Measurements from ENCODE around the gene PPCDC.

The PPCDC gene, protein sequence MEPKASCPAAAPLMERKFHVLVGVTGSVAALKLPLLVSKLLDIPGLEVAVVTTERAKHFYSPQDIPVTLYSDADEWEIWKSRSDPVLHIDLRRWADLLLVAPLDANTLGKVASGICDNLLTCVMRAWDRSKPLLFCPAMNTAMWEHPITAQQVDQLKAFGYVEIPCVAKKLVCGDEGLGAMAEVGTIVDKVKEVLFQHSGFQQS

DNA sequence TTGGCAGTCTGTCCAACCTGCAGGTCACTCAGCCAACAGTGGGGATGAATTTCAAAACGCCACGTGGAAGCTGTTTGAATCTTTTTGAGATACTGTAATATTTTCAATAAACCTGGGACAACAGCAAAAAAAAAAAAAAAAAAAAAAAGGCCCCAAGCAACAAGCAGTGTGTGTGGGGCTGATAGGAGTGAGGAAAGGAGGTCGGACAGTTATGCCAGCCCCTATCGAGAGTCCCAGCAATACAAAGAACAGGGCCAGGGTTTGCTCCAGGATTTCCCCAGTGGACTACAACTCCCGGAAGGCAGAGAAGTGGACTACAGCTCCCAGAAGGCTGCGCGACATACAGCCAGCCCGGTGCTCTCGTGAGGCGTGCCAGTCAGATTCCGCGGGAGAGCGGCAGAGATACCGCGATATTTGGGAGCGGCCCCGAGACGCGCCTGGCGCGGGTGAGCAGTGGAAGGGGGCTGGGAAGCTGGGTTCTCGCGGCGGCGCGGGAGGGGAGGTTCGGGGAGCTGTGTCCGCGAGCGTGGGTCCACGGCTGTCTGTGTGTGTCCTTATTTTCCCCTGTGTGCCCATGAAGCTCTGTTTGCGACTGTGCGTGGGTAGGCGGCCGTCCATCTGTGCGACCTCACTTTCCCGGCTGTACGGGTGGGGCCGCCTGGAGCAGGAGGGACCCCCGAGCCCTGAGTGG, at the start of gene PPCDC:
TSS of gene PPCDC (plus strand) at position 410 of the 691 bp plus-strand sequence. CDS start 4,729 bp downstream, outside the sequence.
- DNase-seq (ENCODE audit: low read depth) = peak; percentile 93

DNA sequence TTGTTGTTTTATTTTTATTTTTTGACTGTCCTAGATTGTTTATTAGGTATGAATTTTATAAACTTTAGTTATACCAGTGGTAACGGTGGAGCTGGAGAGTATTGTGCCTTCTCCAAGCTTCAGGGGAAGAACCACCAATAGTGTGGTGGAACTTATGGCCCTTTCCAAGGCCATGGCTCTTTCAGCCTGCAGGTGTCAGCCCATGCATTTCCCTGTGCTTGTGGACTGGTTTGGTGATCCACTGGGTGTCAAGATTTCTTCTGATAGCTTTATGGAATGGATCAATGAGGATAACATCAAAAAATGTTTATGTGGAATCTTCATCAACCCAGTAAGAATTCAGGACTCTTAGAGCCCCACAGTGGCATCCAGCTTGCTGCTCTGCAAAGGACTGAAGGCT, 47.2 kb upstream of the PPCDC start:
- no peak for DNase-seq (ENCODE audit: low read depth)

DNA sequence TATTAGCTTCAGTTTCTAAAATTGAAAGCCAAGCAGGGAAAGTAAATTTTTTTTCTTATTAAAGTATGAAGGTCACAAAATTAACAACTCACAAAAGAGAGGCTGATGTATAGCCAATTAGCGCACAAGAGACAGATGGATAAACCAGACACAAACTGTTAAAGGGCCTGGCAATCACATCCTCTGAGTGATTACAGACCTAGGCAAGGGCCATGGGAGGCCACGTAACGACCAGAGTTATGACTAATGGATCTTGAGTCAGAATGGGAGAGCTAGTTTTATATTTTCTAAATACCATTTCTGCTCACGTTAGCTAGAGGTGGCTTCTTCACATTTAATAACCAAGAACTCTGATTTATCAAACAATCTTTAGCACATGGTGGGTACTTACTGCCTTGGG, 45.8 kb upstream of the PPCDC start:
- DNase-seq (ENCODE audit: low read depth) = no peak

DNA sequence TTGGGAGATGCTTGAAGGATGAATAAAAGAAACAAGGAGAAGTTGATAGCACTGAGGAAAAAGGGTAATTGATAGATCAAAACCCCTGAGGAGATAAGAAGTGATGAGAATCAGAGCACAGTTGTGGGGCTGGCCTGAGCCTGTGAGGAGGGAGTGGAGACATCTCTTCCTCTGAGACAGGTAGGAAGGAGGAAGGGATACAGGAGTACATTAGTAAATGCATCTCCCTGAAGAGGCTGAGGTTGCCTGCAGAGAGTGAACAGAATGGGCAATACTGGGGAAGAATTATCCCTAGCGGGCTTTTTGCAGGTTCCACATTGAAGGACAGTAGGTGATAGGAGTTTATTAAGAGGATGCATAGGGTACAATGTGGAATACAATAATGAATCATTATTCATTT, 45.3 kb upstream of the PPCDC start:
- no peak for DNase-seq (ENCODE audit: low read depth)

DNA sequence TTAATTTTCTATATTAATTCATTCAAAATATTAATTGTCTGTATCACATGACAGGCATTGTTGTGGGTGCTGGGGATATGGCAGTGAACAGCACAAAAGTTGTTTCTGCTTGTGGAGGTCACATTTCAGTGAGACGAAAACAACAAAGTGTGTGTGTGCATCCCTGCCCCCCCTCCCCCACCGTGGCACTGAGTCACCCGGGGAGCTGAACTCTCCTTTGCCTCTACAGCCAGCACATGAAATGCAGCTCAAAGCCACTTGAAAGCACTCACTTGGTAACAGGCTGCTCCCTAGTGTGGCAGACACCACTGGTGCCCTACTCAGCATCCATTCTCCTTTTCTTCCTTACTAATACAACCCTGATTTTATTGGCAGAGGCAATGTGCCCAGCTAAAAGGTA, 44.9 kb upstream of the PPCDC start:
- DNase-seq (ENCODE audit: low read depth) = peak; percentile 50

DNA sequence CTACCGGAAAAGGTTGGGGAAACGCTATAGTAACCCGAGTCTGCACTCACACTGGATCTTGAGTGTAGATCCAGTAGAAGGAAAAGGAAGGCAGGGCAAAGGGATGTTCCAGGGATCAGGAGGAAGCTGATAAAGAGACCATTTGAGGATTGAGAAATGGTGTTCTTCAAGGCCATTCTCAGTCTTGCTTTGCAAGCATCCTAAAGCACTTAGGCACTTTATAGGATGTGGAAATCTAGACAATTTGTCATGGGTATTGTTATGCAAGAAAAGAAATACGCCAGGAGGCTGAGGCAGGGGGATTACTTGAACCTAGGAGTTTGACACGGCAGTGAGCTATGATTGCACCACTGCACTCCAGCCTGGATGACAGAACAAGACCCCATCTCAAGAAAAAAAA, 41.2 kb upstream of the PPCDC start:
- DNase-seq (ENCODE audit: low read depth) = no peak

DNA sequence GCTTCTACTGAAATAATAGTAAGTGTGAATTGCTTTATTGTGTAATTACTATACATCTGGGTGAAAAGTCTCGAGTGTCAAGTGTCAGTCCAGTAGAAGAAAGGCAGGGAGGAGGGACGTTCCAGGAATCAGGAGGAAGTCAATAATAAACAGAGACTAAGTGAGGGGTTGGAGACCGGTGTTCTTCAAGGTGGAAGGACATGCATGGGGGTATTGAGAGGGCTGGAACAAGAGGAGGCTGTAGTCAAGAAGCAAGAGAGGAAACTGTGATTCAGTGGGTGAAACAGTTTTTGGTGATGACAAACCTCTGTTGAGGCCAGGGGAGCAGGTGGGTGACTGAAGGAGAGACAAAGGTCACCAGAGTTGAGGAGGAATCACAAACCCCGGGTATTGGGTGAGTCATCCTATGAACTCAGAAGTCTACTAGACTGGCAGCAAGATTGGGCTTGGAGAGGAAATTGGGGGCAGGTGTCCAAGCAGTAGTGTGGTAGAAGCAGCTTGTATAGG, 39.6 kb upstream of the PPCDC start:
- DNase-seq (ENCODE audit: low read depth) = peak; percentile 47

DNA sequence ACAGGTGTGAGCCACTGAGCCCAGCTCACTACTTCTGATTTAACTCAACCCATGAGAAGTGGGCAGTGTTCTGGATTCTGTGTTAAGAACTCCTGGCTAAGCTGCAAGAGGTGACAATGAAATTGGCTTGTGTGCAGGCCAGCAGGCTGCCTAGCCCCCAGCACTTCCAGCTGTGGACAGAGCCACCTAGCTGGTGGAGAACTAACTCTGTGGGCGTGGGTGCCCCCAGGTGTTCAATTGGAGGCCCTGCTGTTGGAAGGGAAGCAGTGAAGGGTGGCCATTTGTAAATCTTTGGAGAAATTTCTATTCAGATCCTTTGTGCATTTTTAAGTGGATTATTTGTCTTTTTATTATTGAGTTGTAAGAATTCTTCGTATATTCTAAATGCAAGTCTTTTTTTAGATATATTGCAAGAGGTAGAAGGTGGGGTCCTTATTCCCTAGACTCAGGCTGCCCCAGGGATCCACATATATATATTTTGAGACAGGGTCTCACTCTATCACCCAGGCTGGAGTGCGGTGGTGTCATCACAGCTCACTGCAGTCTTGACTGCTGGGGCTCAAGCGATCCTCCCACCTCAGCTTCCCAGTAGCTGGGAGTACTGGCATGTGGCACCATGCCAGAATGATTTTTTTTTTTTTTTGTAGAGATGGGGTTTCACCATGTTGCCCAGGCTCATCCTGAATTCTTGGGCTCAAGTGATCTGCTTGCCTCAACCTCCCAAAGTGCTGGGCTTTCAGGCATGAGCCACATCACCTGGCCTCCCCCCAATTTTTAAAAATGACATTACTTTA, 35.2 kb upstream of the PPCDC start:
- DNase-seq (ENCODE audit: low read depth) = peak; percentile 34

DNA sequence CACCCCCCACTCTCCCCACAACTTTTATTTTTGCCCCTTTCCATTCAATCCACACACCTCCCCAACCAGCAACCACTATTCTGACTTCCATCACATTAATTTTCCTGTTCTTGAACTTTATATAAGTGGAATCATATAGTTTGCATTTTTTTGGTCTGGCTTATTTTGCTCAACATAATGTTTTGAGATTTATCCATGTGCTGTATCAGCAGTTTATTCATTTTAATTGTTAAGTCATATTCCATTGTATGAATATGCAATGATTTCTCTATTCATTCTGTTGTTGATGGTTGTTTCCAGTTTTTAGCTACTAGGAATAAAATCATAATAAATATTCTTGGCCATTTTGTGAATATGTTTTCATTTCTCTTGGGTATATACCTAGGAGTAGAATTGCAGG, 33.9 kb upstream of the PPCDC start:
- DNase-seq (ENCODE audit: low read depth) = no peak

DNA sequence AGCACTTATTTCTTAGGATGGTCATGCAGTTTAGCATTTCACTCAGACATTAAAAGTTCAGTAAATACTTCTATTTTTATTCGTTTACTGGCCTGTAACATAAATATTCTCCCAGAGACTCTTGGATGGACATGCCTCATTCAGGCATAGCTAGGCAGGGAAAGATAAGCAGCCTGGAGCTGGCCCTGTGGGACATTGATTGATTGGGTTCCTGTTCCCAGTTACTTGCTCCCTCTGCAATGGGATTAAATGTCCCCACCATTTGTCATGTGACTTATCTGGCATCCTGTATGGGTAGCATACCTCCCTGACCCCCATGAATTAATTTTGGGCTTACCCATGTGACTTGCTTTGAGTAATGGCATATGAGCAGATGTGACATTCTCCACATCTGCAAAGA, 30.8 kb upstream of the PPCDC start:
- DNase-seq (ENCODE audit: low read depth) = no peak

DNA sequence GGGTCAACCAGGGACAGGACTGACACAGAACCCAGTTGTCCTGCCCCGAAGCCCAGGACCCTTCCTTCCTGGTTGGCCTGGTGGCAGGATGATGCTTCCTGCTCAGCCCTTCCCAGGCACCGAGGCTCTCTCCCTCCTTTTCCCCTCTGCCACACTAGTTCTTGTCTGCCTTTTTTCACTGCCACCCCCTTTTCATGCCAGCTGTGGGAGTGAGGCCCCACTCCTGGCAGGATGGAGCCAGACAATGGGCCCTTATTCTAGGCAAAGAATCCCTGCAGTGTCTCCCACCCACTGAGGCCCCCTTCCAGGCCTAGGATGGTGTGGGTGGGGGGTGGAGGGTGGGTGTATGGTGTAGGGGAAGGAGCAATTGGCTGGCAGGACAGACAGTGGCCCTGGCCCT, 29.2 kb upstream of the PPCDC start:
- no peak for DNase-seq (ENCODE audit: low read depth)

DNA sequence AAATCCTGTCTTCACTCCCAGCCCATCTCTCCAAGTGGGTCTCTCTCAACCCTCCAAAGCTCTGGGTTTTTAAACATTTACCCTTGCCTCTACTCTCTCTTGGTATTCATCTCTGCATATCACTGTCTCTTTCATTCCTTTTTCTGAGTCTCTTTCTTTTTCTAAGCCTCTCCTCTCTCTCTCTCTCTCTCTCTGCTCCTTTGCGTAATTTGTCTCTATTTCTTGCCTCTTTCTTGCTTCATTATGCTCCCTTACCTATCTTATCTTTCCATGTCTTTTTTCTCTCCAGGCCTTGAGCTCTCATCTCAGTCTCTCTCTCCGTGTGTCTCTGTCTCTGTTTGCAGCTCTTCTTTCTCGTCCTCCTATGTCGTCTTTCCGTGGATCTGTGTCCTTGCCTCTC, 28.7 kb upstream of the PPCDC start:
- DNase-seq (ENCODE audit: low read depth) = no peak

DNA sequence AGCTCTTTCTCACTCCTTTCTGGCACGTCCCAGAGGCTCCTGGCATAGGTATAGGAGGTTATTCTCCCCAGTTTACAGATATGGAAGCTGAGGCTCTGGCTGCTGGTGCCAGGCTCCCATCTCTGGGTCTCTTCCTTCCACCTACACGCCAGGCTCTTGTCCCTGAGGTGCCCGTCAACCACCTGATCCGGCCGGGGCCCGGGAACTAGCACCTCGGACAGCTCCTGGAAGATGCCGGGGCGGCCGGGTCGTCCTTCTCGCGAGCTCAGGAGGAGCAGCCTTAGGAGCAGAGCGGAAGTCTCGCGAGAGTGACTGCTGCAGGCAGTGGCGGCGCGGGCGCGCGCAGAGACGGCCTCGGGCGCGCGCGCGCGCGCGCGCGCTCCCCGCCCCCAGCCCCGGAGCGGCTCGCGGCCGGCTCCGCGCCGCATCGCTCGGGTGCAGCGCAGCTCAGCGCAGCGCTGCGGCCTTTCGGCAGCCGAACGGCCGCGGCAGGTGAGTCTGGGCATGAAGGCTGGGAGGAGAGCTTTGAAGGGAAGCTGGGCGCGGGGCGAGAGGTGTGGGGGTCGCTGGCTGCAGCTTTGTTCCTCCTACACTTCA, 28.1 kb upstream of the PPCDC start, which contains the start of gene SCAMP5:
TSS of gene SCAMP5 (plus strand) at position 382 of the 597 bp plus-strand sequence. CDS start 16,277 bp downstream, outside the sequence.
- peak; percentile 88 for DNase-seq (ENCODE audit: low read depth)

DNA sequence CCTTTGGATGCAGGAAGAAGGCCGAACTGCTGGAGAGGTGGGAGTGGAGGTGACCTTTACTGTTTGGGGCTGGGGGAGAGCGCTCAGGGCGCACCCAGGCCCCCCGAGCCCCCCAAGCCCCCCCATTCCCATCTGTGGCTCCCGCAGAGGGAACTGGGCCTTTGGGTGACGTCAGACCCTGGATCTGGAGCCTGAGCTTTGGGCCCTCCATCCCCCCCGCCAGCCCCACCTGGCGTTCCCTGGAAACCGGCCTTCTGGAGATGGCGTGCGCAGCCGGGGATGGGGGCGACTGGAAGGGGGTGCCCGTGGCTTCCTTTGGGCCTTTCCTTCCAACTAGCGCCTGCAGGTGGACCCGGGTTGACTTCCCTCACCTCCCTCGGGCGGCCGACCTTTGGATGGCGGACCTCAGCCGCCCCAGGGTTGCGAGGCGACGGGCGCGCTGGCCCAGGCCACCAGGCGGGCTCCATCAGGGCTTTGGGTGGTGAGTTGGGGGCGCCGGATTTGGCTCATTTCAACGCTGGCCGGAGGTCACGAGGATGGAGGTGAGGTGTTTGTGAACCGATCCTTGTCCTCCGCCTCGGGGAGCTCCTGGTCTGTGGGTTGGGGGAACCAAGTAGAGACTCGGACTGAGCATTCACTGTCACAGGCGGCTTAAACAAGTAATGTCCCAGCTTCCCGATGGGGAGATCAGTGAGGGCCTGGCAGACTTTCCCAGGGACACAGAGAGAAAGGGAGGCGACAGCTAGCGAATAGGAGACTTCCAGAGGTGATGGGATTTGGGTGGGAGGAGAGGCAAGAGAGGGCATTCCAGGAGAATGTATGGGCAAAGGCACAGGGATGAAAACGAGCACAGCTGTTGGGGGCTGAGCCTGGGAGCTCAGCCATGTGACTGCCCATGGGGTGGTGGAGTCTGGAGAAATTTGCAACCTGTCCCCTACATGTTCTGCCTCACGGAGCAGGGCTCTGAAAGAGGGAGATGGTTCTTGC, 27.3 kb upstream of the PPCDC start:
- DNase-seq (ENCODE audit: low read depth) = no peak

DNA sequence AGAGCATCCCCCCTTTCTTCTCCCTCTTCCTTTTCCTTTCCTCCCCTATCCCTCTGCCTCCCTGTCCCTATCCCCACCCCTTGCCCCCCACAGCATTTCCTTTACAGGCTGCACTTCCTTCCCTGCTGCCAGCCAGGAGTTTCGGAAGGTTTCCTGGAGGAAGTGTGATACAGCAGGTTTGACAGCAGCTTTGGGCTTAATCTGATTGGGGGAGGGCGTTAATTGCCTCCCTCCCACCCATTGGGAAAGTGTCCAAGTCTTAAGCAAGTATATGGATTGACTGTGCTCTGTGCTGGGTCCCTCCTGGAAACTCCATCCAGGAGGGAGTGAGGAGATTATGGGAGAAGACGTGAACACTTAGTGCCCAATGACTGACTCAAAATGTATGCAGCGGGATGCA, 26.2 kb upstream of the PPCDC start:
- DNase-seq (ENCODE audit: low read depth) = no peak

DNA sequence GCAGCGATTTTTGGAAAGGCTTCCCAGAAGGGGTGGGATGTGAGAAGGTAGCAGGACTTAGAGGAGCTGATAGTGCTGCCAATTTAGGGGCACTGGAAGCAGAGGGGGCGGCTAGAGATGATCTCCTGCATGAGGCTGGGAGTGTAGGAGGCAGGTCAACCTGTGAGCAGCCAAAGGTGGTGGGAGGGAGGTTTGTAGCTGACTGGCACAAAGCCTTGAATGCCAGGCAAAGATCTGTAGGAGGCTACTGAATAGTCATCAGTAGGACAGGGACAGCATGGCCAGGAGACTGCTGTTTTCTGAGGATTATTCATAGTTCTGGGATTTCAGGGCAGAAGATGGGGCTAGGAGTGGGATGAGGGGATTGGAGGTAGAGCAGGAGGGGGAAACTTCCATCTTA, 25.8 kb upstream of the PPCDC start:
- no peak for DNase-seq (ENCODE audit: low read depth)

DNA sequence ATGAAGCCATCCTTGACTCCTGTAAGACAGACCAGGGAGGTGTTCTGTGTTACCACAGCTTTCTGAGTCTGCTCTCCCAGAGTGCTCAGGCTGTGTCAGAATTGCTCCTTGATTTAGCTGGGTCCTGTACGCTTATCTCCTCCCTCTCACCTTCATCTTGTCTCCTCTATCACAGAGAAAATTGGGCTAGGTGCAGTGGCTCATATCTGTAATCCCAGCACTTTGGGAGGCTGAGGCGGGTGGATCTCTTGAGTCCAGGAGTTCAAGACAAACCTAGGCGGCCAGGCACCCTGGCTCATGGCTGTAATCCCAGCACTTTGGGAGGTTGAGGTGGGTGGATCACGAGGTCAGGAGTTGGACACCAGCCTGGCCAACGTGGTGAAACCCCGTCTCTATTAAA, 22.1 kb upstream of the PPCDC start:
- DNase-seq (ENCODE audit: low read depth) = no peak

DNA sequence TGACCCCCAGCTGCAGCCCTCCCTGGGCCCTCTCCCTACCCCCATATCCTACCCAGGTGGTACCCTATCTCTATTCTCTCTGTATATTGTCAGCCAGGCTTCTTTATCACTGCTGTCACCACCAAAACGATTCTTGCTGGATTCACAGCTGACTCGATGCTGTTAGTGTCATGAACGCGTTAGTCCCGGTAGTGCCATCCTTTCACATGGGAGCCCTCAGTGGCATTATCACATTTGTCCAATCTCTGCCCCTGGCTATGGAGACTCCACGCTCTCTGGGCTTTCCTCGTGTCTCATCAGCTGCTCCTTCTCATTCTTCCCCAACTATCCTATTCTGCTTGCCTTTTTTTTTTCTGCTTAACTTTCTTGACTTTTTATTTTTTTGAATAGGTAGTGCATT, 21.0 kb upstream of the PPCDC start:
- DNase-seq (ENCODE audit: low read depth) = no peak

DNA sequence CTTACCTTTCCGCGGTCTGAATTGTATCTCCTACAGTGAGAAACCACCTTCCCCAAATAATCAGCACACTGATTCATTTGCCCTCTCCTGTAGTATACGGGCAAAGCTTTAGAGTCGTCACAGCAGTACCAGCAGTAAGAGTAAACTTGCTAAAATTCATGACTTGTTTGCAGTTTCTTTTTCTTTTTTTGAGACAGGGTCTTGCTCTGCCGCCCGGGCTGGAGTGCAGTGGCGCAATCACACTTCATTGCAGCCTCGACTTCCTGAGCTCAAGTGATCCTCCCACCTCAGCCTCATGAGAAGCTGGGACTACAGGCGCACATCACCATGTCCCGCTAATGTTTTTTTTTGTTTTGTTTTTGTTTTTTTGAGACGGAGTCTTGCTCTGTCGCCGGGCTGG, 16.2 kb upstream of the PPCDC start:
- no peak for DNase-seq (ENCODE audit: low read depth)

DNA sequence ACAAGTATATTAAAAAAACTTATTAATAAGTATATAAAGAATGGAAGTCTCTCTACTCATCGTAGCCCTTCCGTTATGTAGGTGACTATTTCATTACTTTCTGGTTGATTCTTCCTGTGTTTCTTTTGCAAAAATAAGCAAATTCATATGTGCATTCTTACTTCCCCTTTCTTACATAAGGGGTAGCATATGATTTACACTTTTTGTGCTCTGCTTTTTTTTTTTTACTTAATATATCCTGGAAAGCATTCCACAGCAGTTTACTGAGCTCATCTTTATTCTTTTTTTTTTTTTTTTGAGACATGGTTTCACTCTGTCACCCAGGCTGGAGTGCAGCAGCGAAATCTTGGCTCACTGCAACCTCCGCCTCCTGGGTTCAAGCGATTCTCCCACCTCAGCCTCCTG, 15.2 kb upstream of the PPCDC start:
- no peak for DNase-seq (ENCODE audit: low read depth)

DNA sequence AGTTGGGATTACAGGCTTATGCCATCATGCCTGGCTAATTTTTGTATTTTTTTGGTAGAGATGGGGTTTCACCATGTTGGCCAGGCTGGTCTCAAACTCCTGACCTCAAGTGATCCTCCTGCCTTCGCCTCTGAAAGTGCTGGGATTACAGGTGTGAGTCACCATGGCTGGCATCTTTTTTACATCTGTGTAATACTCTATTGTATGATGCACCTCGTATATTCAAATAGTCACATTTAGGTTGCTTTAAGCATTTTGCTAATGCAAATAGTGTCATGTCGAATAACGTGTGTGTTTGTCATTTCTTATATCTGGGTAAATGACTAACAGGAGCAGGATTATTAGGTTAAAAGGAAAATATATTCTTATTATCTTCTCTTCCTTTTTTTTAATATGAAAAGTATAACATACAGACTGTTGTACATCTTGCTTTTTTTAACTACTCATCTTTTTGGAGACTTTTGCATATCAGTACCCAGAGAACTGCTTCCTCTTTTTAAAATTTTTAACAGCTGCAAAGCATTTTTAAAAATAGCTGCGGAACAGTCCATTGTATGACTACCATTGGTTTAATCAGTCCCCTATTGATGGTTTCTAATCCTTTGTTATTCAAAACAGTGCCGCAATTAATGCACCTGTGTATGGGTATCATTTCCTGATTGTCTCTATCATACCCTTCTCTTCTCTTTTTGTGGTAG, 14.6 kb upstream of the PPCDC start:
- no peak for DNase-seq (ENCODE audit: low read depth)

All from activated T-cell treated with anti-CD3 and anti-CD28 coated beads for 48 hours (primary cell).